ENCODE measurements around the gene SCLY.
"Not testable (repeated sequence)": the region's sequence is repeated elsewhere in the genome, so short reads cannot be mapped to it uniquely, and the experiment has no call there.

The SCLY gene

DNA sequence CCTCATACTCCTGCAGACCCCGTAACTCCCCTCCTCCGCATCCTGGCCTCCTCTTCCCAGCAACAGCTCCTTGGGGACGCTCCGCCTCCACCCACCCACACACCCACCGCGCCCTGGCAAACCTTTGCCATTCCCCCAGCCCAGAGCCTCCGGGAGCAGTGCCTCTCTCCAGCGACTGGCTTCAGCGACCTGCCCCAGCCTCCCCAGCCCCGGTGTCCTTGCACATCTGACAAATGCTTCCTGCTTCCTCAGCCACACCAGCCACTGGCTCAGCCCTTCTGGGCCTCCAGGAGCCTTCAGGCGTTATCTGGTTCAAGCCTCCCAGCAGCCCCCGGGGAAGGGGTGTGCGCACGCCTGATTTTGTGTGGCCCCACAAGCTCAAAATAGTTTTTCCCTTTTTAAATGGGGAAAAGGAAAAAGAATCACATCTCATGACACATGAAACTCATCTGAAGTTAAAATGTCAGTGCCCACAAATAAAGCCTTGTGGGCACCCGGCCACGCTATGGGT lies 53.6 kb downstream of the SCLY start:
- no peak overlapping the region for H3K27ac ChIP-seq
- TF ChIP-seq, protein P1, sequence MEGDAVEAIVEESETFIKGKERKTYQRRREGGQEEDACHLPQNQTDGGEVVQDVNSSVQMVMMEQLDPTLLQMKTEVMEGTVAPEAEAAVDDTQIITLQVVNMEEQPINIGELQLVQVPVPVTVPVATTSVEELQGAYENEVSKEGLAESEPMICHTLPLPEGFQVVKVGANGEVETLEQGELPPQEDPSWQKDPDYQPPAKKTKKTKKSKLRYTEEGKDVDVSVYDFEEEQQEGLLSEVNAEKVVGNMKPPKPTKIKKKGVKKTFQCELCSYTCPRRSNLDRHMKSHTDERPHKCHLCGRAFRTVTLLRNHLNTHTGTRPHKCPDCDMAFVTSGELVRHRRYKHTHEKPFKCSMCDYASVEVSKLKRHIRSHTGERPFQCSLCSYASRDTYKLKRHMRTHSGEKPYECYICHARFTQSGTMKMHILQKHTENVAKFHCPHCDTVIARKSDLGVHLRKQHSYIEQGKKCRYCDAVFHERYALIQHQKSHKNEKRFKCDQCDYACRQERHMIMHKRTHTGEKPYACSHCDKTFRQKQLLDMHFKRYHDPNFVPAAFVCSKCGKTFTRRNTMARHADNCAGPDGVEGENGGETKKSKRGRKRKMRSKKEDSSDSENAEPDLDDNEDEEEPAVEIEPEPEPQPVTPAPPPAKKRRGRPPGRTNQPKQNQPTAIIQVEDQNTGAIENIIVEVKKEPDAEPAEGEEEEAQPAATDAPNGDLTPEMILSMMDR (conservative IDR thresholded peaks at IDR 0.05), result no peak

DNA sequence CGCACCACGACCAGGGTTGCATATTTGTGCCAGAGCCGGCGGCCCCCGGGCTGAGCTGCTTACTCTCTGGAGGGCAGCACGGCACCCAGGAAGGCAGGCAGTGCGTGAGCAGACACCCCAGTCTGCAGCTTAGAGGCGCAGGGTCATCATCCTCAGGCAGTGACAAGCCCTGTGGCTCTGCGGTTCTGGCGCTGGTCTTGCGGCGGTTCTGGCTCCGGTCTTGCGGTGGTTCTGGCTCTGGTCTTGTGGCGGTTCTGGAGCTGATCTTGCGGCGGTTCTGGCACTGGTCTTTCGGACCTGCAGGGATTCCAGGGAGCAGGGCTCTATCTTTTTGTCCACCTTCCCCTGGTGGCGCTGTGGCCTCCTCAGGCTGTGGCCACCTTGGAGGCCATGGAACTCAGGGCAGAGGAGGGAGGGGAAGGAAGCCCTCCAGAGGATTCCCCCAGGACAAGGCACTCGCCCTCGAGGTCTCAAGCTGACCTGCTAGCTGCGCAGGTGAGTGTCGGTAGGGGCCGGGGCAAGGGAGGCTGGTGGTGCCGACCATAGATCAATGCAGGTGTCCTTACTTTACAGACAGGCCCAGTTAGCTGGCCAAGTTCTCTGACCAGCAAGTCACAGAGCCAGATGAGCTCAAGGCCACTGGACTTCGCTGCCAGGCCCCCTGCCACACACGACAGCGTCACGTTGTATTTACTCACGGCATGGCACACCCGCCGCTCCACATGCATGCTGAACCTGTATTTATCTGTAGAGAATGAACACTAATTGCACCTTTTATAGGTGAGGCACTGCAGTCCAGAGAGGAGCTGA lies 54.3 kb downstream of the SCLY start:
- no peak overlapping the region for H3K27ac ChIP-seq
- TF ChIP-seq, protein P1 (conservative IDR thresholded peaks at IDR 0.05), result no peak

DNA sequence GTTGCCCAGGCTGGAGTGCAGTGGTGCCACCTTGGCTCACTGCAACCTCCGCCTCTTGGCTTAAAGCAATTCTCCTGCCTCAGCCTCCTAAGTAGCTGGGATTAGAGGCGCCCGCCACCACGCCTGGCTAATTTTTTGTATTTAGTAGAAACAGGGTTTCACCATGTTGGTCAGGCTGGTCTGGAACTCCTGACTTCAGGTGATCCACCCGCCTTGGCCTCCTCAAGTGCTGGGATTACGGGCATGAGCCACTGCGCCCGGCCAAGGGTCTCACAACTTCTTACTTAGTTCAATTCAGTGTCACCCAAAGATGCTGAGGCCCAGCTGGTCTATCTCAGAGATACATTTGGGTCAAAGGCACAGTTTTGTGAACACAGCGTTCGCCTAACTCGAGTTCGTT lies 54.9 kb downstream of the SCLY start:
- not testable (repeated sequence) for H3K27ac ChIP-seq

DNA sequence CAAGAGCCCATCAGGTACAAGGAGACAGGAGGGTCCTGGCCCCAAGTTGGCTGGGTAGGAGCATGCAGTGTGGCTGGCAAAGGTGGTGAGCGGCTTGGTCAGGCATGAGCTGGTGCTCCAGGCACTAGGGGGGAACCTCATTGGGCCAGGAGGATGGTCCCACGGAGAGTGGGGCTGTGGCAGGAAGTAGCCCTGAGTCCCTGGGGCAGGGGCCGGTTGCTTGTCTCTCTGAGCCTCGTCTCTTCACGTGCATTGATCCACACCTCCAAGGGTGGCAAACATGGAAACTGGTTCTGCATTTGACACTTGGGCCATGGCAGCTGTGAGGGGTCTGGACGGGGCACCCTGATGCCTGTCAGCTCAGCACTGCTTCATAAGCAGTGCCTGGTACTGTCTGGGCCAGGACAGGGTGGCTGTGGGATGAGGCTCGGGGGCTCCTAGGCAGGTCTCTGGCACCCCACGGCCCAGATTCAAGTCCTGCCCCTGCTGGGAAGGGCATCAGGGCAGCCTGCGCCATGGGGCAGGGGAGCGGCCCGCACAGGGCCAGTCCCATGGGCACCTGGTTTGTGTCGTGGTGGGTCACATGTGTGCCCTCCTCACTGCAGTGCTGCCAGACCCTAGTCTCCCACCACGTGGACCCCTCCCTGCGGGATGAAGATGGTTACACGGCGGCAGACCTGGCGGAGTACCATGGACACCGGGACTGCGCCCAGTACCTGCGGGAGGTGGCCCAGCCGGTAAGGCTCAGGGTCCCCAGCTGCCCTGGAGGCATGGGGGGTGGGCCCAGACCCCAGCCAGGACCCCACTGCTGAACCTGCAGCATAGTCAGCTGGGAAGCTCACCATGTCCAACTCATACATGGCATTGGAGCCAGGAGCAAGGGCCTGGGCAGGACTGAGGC lies 55.7 kb downstream of the SCLY start:
- H3K27ac ChIP-seq, result no peak overlapping the region
- TF ChIP-seq, protein P1 (conservative IDR thresholded peaks at IDR 0.05), result no peak

DNA sequence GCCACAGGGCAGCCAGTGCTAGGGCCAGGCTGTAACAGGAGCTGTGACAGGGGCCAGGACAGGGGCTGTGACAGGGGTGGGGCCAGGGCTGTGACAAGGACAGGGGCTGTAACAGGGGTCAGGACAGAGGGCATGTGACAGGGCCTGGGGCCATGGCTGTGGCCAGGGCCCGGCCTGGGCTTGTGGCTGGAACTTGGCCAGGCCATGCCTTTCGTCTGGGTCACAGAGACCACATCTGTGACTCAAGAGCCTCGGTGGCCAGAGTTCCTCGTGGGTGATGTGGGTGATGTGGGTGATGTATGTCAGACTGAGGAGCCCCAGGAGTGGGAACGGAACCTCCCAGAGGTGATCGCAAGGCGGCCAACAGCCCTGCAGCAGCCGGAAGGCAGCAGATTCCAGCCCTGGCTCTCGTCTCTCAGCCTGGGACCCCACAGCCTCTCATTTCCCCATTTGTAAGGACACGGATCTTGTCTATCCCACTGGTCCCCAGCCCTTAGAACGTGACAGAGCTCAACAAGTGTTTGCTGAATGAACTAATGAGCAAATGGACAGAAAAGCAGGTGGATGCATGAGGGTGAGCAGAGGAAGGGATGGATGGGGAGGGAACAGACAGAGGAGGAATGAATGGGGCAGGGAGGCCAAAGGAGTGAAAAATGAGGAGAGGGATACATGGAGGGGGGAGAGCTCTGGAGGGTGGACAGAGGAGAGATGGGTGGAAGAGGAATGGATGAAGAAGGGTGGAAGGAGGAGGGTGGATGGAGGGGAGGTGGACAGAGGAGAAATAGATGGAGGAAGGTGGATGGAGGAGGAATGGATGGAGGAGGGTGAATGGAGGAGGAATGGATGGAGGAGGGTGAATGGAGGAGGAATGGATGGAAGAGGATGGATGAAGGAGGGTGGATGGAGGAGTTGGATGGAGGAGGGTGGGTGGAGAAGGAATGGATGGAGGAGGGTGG lies 56.7 kb downstream of the SCLY start:
- H3K27ac ChIP-seq, result no peak overlapping the region
- TF ChIP-seq, protein P1 (conservative IDR thresholded peaks at IDR 0.05), result no peak

DNA sequence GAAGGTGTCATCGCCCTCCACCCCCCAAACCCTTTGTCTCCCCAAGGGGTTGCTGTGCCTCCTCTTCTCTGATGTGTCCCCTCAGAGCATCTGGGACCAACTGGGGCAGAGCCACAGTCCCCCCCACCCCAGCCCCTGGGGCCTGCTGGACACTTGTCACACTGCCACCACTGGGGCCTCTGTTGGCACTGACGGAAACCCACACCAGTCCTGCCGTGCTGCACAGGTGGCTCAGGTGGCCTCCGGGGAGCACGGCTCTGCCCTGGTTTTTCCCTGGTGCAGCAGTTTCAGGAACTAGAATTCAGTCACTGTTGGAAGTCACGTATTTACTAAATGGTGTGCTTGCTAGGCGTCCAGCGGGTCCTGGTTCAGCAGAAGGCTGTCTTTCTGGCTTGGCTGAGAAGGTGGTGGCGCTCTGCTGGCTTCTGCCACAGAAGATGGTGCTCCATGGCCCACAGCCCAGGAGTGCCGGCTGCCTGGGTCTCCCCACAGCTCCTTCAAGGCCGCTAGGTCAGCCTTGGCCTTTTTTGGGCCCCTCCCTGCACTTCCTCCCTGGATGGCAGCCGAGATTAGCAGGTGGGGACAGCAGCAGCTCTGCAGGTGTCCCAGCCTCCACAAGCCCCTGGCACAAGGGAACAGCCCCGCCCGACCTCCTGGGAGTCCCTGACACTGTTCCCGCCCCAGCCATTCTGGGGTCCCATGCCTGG lies 59.1 kb downstream of the SCLY start:
- H3K27ac ChIP-seq, result no peak overlapping the region
- TF ChIP-seq, protein P1 (conservative IDR thresholded peaks at IDR 0.05), result no peak
